ENCODE data around the gene RCBTB1.
A peak's percentile ranks its signal among the peaks of the same experiment; 100 is the strongest.

RCBTB1 gene

DNA sequence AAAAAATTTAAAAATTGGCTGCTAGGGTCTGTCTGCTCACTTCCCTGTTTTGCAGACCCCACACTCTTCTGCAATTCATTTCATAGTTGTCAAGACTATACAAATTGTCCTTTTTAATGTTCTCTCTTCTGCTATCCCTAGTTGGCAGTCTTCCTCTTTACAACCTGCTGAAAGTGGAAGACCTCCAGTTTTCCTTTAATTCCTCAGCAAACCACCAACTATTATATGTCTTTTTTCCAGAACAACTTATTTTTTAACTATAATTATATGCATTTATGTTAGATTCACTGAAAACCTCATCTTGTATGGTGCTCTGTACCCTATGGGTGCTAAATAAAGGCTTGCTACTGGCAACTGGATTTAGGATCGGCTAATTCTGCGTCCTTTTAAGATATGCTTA is 90.7 kb downstream of the RCBTB1 start:
- TF ChIP-seq, protein P1, sequence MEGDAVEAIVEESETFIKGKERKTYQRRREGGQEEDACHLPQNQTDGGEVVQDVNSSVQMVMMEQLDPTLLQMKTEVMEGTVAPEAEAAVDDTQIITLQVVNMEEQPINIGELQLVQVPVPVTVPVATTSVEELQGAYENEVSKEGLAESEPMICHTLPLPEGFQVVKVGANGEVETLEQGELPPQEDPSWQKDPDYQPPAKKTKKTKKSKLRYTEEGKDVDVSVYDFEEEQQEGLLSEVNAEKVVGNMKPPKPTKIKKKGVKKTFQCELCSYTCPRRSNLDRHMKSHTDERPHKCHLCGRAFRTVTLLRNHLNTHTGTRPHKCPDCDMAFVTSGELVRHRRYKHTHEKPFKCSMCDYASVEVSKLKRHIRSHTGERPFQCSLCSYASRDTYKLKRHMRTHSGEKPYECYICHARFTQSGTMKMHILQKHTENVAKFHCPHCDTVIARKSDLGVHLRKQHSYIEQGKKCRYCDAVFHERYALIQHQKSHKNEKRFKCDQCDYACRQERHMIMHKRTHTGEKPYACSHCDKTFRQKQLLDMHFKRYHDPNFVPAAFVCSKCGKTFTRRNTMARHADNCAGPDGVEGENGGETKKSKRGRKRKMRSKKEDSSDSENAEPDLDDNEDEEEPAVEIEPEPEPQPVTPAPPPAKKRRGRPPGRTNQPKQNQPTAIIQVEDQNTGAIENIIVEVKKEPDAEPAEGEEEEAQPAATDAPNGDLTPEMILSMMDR (IDR thresholded peaks at IDR 0.05; ENCODE audit: low read depth, low read length) = no peak
- peak overlapping the region; percentile 57 for H3K4me3 ChIP-seq (ENCODE audit: low read depth, low read length)

DNA sequence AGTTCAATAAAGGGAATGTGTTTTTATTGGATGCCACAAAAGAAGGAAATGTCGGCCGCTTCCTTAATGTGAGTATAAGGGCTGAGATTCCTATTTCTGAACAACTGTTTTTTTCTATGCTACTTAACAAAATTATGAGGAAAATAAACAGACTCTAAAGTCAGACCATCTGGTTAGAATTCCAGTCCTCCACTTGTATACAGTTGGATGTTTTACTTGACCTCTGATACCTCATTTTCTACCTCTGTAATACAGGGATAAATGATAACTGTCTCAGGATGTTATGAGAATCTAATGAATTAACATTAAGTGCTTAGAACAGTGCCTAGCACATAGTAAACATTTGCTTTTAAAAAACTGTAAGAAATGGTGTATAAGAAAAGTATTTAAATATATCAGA is 96.8 kb downstream of the RCBTB1 start:
- no peak overlapping the region for H3K4me3 ChIP-seq (ENCODE audit: low read depth, low read length)
- TF ChIP-seq, protein P1 (IDR thresholded peaks at IDR 0.05; ENCODE audit: low read depth, low read length) = no peak
